Cerebellar nuclear complex (tissue), 1 donor: ENCODE results near the gene CCDC201.

Experiments used
- DNase-seq, 2 experiments: peaks; one replicate each; lab custom pipeline; 2025; lab: John Stamatoyannopoulos, UW

Gene CCDC201, protein sequence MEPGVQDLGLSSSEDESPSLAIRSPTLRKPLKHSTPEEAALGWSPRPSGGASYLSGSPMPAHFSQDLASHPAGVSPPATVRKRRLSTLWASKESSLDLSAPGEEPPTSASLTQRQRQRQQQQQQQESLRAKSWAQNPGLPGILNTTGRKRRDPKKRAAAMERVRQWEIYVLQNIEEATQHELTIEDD

DNA sequence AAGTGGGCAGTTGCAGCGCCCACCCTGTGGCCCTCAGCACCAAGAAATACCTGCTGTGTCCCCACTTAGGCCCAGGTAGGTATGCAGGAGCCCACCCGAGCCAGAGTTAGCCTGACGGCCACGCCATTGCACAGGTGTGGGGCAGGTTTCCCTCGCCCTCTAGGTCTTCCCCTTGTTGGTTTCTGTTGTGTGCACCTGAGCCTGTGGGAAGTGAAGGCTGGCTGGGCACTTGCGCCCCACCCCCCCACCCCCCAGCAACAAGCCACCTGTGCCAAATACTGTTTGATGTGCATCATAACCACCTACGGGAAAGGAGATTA lies at the start of gene CCDC201:
Gene CCDC201, minus strand, starts transcription at position 48 of the 320 bp plus-strand sequence. CDS start 75 bp downstream, outside the sequence.
- DNase-seq, result no peak

DNA sequence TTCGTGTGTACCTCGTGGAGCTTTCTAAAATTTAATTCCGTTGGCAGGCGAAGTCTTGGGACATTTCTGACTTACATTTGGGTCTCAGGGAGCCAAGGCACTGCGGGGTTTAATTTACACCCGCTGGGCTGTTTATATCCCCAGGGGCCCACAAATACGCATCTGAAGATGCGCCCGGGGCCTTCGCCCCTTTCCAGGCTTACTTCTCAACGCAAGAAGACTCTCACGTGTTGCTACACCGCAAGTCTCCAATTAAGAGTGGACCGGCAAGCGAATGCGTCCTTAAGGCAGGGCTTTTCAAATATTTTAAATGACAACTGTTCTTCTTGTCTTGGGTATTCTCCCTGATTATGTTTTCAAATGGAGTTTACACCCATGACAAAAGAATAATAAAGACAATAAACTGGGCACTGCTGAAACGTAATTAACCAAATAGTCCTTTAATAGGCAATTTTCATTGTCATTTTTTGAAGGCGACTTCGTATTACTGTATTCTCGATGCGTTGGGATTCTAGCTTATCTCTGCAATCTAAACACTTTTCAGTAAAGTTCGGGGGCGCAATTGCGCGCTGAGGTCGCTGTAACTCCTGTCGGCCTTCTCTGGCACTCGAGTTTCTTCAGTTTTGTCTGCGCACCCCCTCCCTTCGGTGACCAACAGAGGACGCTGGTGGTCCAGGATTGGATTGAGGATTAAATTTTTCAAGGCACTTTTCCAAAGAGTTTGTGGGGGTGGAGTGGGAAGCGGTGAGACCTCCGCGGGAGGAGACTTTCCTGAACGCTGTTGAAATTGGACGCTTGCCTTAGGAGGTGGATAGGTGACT lies 49.0 kb upstream of the CCDC201 start:
- no peak for DNase-seq

DNA sequence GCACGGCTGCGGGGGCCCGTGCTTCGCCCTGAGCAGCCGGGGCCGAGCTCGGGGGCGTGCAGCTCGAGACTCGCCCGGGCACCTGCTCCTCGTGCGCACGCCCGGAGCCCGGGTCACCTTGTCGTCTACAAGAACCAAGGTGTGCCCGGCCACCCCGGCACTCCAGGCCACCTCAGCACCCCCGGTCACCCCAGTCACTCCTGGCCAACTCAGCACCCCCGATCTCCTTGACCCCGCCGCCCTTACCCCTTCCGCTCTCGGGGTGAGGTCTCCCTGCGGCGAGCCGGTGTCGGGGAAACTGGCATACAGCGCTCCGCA lies 48.5 kb upstream of the CCDC201 start:
- no peak for DNase-seq

GRCh38 chr7:45920502-45921380 lies 47.9 kb upstream of the CCDC201 start, which contains the start of gene IGFBP3:
TSS of gene IGFBP3 (minus strand) at chr7:45921272. CDS start at chr7:45921140, 132 bp downstream.
- DNase-seq, result no peak

DNA sequence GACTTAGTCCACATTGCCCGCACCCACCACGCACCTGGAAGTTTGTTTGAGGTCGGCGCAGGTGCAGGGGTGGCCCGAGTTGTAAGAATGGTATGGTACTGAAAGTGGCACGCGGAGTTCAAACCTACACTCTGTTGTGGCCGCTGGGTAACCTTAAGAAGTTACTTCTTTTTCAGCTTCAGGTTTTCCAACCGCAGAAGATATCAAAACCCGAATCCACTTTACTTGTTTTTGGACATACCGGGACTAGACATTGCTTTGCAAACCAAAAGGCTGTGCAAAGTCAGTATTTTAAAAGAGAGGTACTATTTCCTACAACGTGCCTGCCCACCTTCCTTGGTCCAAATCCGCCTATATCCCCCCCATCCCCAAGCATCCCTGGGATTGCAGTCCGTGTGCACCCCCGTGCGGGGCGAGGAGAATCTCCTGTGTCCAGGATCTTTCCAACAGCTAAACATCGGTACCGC lies 47.1 kb upstream of the CCDC201 start:
- DNase-seq, result no peak

- DNase-seq, result no peak
These were observed 46.4 kb upstream of the CCDC201 start for GRCh38 chr7:45919231-45919784.

DNA sequence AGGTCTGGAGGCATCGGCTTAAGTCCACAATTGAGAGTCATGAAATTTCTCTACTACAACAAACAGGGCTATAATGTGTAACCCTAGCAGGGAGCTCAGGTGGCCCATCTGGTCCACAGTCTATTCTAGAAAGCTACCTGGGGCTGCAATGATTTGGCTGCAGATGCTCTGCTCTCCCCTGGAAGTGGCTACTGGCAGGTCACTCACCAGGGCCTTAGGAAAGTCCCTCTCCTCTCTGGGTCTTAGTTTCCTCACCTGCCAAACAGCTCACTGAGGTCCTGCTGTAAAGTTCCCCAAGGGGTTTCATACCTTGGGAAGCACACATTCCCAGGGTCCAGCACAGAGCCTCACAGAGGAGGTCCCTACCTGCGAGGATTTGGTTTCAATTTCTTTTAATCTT lies 45.7 kb upstream of the CCDC201 start:
- no peak for DNase-seq

DNA sequence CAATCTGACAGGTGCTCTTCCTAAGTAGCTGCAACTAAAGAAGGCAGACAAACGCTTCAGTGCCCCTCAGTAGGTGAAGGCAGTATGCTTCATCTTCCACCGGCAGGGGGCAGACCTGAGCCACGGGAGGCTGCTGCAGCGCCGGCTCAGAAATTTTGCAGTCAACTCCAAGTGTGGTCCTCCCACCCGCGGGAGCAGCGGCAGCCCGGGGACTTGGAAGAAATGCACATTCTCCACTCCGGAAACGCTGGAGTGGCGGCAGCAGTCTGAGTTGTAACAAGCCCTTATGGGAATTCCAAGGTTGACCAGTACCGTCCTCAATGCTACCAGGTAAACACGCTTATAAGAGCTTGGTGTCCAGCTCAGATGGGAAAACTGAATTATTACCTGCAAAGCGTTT lies 44.8 kb upstream of the CCDC201 start:
- DNase-seq, result no peak

- DNase-seq, result no peak
These were observed 44.2 kb upstream of the CCDC201 start for GRCh38 chr7:45917064-45917463.

DNA sequence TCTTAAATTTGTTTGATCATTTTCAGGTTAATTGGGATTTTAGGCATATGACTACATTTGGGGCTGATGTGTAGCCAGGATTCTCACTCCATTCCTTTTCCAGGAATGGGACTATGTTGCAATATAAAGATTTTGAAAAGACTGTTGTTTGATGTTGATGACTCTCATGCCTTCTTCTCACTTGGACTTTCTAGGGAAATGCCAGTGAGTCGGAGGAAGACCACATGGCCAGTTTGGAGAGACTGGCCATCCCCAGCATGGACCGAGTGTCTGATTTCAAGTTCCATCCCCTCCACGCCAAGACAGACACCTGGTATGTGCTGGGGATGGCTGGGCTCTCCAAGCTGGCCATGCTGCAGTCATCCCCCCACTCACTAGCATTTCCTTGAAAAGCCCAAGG lies 42.7 kb upstream of the CCDC201 start:
- no peak for DNase-seq

- DNase-seq, result no peak
These were observed 42.0 kb upstream of the CCDC201 start for GRCh38 chr7:45914911-45915310.

DNA sequence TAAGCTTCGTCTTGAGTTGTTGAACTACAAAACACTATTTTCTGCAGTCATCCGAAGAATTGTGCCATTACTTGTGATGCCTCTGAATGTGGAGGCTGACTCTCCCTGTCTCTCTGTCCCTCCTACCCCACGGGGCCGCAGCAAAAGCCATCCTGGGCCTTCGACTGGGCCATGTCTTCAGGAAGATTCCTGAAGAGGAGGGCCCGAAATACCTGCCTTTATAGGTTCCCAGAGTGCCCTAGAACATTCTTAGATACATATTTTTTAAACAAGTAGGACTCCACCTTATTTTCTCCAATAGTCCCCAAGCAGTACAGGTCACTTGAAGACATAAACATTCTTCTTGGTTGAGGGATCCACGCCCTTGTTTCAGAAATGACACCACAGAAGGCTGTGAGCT lies 40.1 kb upstream of the CCDC201 start:
- no peak for DNase-seq

- no peak for DNase-seq
These were observed 38.4 kb upstream of the CCDC201 start for GRCh38 chr7:45911311-45911710.

DNA sequence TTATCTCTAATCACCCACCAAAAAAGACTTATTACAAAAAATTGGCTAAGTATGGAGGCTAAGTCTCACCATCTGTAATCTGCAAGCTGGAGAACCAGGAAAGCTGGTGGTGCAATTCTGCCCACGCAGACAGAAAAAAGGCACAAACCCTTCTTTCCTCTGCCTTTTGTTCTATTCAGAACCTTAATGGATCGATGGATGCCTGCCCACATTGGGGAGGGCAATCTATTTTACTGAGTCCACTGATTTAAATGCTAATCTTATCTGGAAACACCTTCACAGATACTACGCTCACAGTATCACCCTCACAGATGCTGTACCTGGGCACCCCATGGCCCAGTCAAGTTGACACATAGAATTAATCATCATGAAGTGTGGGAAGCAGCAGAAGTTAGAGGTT lies 38.0 kb upstream of the CCDC201 start:
- no peak for DNase-seq

GRCh38 chr7:45909561-45909960 lies 36.7 kb upstream of the CCDC201 start:
- no peak for DNase-seq

DNA sequence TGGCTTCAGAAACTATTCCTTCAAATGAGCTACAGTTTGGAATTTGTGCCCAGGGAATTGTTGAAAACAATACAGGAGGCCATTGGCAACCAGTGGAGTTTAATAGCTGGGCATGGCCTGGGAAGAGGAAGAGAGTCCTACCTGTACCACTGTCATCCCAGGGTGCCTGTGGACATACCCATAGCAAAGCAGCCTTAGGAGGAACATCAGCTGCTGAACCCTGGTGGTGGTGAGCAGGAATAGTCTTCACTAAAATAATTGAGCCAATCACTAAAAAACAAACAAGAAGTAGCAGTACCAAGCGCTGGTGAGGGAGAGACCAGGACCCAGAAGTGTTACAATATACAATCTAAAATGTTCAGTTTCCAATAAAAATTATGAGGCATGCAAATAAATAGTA lies 29.9 kb upstream of the CCDC201 start:
- DNase-seq, result no peak

- no peak for DNase-seq
These were observed 28.7 kb upstream of the CCDC201 start for GRCh38 chr7:45901566-45901965.

GRCh38 chr7:45898222-45898621 lies 25.3 kb upstream of the CCDC201 start:
- no peak for DNase-seq

DNA sequence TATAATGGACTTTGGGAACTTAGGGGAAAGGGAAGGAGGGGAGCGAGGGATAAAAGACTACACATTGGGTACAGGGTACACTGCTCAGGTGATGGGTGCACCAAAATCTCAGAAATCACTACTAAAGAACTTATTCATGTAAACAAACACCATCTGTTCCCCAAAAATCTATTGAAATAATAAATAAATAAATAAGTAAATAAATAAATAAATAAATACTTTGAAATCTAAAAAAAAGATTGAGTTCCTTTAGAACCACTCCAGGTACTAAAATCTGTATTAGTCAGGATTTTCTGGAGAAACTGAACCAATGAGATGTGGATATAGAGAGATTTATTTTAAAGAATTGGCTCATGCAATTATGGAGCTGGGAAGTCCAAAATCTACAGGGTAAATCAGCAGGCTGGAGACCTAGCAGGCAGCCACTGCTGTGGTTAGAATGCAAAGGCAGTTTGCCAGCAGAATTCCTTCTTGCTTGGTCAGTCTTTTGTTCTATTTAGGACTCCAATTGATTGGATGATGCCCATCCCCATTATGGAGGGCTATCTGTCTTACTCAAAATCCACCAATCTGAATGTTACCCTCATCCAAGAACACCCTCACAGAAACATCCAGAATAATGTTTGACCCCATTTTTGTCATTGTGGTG lies 24.3 kb upstream of the CCDC201 start:
- DNase-seq, result no peak

GRCh38 chr7:45894665-45895062 lies 21.8 kb upstream of the CCDC201 start:
- no peak for DNase-seq

DNA sequence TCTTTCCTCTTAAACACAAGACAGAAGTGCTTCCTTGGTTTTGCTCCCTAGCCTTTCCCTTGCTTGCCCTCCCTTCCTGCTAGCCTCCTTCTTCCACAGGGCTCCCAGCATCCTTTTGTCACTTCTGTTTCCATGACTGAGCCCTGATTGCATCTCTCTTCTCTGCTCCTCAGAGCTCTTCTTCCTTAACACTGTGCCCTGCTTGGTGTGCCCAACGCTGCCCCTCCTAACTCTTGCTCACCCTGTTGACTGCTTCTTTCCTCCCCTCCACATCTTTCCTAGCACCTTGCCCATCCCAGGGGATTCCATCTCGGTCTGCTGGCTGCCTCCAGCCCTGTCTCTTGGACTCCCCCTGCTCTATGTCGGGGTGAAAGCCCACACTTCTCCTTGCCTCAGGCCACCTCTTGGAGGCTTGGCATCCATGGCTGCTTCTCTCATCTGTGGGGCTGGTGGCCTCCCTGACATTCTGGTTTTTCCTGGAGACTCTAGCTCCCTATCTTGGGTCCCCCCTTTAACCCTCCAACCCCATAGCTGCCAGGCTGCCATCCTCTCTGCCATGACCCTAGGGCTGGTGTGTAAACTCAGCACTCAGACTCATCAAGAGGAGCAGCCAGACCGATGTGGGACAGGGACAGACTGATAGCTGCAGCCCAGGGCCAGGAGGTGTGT lies 21.2 kb upstream of the CCDC201 start:
- no peak for DNase-seq
